HuH-7.5 (cell line): Measurements from ENCODE around the gene CCDC201.
"Not testable (repeated sequence)": the region's sequence is repeated elsewhere in the genome, so short reads cannot be mapped to it uniquely, and the experiment has no call there.

ENCODE experiments used
- DNase-seq: peaks from one replicate; pipeline ENCODE4 v3.0.0; 2011; ENCODE audit warnings: low spot score

The CCDC201 gene

DNA sequence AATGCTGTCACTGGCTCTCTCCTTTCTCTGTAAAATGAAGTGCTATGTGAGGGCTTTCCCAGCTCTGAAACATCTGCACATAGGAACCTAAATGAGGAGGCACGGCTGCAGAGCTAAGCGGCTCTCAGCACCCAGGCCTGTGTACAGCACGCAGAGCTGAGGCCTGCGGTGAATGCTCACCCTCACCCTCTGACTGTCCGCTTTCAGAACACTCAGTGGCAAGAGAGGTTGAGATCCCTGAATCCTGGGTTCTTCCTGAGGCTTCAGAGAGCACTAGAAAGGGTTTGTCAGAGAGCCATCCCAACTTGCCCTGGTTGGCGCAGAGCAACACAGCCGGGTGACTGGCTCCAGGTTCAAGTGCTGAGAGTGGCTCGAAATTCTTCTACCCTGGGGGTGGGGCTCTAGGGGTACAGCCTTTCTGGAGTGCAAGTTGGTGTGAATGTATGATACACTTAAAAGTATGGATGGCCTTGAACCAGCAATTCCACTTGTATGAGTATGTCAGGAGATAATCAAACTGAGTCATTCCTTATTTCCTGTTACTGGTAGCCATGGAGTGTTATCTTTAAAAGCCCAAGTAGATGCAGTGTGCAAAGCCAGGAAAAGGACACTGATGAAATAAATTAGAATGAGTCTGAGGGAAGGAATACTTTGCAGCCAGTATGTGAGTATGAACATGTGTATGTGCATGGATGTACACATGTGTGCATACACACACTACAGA lies 1.7 kb upstream of the CCDC201 start:
- DNase-seq = no peak

- no peak for DNase-seq
Observed at GRCh38 chr7:45873355-45873754, 473 bp upstream of the CCDC201 start.

- DNase-seq = peak; percentile 58
Observed at GRCh38 chr7:45872116-45873034, 507 bp downstream of the CCDC201 start.

DNA sequence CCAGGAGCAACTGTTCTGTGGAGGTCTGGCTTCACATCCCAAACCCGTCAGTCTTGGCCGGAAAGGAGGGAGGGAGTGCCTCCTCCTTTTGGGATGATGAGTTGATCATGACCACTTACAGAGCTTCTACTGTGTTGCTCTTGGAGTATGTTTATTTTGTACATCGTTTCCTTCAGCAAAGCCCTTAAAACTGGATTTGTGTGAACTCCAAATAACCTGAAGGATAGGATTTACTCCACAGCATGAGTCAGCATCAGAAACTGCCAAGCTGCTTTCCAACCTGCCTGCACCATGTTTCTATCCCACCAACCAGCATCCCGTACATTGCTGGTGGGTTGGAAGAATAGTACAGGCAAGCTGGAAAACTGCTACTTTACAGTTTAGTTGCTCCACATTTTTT lies 3.5 kb downstream of the CCDC201 start:
- DNase-seq = no peak

GRCh38 chr7:45867471-45867870 lies 5.4 kb downstream of the CCDC201 start:
- DNase-seq = no peak

DNA sequence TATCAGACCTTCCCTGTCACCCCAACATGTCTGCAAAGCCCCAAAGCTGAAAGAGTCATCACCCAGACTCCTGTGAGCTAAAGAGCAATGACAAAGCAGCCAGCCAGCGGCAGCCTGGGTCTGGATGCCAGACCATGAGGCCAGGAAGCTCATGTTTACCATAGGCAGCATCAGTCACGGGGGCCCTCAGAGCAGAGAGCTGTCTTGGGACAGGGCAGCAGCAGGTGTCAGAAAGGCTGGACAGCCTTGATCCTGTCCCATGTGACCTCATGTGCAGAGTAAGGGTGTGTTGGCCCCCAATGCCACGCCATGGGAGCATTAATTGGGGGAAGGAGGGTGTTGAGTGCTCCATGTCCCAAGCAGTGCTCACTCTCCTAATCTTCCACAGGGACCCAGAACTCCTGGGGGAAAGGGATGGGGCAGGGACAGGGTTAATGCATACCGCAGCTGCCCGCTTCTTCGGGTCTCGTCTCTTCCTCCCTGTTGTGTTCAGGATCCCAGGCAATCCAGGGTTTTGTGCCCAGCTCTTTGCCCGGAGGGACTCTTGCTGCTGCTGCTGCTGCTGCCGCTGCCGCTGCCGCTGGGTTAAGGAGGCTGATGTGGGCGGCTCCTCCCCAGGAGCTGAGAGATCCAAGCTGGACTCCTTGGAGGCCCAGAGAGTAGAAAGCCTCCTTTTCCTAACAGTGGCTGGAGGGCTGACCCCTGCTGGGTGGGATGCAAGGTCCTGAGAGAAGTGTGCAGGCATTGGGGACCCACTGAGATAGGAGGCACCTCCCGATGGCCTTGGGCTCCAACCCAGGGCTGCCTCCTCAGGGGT lies 7.1 kb downstream of the CCDC201 start:
- DNase-seq = no peak

DNA sequence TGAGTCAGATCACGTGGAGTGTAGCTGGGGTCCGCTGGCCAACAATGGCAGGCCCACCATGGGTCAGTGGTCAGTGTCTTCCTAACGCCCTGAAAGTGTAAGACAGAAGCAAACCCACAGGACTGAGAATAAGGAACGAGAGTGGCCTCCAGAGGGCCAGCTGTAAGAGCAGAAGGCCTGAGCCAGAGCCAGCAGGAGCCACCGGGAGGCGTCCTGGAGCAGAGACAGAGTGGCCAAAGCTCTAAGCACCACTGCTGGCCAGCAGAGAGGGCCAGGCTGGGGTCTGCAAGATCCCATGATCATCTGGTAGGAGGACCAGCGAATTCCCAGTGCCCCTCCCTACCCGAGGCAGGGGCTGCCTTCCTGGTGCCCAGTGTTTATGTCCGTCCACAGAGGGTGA lies 9.2 kb downstream of the CCDC201 start:
- no peak for DNase-seq

- not testable (repeated sequence) for DNase-seq
Observed at GRCh38 chr7:45856888-45857287, 16.0 kb downstream of the CCDC201 start.

DNA sequence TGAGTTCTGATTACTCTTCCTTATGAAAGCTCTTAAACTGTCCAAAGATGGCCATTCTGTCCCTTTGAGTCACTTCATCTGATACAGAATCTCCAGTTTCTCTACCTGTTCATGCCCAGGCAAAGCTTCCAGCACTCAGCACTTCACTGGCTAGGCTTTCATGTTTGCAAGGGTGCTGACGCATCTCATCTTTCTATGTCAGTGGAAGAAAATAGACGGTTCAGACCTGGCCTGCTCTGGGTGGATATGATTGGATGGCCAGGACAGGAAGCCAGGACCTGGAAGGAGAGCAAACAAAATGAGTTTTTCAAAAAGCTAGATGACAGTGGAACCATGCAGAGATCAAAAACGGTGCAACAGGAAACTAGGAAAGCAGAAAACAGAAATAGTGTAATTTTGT lies 17.2 kb downstream of the CCDC201 start:
- not testable (repeated sequence) for DNase-seq

DNA sequence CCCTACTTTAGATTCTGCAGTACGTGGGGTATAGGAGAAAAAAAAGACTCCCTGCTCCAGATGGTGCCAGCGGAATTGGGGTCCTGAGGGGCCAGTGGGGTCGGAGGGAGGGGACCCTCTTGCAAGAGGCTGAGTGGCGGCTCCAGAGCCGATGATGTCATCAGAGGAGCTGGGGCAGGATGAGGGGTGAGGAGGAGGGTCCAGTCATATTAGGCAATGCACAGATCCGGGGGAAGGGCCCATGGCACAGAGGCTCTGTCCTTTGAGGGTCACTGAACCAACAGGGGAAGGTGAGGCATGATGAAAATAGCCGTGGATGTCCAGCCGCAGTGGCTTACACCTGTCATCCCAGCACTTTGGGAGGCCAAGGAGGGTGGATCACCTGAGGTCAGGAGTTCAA lies 19.4 kb downstream of the CCDC201 start:
- not testable (repeated sequence) for DNase-seq

- not testable (repeated sequence) for DNase-seq
Observed at GRCh38 chr7:45852984-45853383, 19.9 kb downstream of the CCDC201 start.

DNA sequence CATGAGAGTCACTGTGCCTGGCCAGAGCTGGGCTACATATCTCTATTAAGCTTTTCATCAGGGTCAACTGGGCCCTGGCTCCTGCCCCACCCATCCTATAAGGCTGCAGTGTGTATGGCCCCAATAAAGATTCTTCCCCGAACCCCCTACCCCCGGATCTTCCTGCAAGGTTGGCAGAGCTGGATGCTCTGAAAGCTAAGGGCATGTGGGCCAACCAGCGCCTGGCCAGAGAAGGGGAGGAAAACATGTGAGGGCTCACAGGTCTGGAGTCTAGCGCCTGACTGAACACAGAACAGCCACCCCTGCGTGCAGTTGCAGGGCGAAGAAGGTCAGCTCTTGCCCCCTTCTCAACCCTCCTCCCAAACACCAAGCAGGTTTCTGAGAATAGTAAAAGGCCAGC lies 24.1 kb downstream of the CCDC201 start:
- not testable (repeated sequence) for DNase-seq

DNA sequence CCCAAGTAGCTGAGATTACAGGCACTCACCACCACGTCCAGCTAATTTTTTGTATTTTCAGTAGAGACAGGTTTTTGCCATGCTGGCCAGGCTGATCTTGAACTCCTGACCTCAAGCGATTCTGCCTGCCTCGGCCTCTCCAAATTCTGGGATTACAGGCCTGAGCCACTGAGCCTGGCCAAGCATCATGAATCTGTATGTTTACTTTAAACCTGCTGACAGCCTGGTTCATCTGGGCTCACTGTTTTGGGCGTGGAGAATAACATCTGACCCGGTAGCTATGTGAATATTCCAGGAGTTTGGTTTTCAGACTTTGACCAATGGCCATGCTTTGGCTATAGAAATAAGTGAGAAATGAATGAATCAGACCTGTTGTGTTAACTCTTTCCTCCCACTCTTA lies 26.3 kb downstream of the CCDC201 start:
- DNase-seq = not testable (repeated sequence)

GRCh38 chr7:45841926-45842717 lies 30.8 kb downstream of the CCDC201 start:
- DNase-seq = not testable (repeated sequence)

GRCh38 chr7:45838852-45839251 lies 34.0 kb downstream of the CCDC201 start:
- not testable (repeated sequence) for DNase-seq

DNA sequence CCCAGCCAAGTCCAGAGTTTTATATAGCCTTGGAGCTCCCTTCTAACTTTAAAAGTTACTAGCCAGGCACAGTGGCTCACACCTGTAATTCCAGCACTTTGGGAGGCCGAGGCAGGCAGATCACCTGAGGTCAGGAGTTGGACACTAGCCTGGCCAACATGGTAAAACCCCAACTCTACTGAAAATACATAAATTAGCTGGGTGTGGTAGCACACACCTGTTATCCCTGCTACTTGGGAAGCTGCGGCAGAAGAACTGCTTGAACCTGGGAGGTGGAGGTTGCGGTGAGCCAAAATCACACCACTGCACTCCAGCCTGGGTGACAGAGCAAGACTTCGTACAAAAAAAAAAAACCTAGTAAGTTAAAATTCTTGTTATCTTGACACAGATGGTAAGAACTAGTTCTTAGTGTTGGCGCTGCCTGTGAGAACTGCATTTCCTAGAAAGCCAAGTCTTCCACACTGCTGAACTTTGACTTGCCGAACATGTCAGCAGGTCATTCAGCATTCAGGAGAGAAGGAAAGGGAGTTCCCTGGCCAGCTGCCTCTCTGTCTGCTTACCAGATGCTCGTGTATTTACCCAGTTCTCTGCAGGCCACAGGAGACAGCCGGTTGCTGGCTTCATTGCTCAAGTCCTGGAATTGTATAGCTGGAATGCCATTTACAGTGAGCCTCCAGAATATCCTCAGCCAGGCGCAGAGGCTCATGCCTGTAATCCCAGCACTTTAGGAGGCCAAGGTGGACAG lies 40.3 kb downstream of the CCDC201 start:
- not testable (repeated sequence) for DNase-seq

GRCh38 chr7:45829846-45830245 lies 43.0 kb downstream of the CCDC201 start:
- DNase-seq = not testable (repeated sequence)

GRCh38 chr7:45827731-45828130 lies 45.2 kb downstream of the CCDC201 start:
- not testable (repeated sequence) for DNase-seq

DNA sequence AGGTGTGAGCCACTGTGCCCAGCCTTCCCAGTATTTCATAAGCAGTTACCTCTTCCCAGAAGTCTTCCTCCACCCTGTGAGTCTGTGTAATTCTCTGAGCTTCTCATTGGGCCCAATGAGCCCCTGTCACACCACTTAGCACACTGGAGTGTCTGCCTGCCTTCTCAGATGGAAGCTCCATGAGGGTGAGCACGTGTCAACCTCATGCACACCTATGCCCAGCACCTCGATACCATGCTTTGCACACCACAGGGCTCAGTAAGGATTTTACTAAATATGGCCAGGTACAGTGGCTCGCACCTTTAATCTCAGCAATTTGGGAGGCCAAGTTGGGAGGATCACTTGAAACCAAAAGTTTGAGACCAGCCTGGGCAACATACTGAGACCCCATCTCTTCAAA lies 46.3 kb downstream of the CCDC201 start:
- not testable (repeated sequence) for DNase-seq

- DNase-seq = not testable (repeated sequence)
Observed at GRCh38 chr7:45818763-45819162, 54.1 kb downstream of the CCDC201 start.

- DNase-seq = not testable (repeated sequence)
Observed at GRCh38 chr7:45817913-45818312, 55.0 kb downstream of the CCDC201 start.
